H1 (cell line): Measurements from ENCODE around the gene CHMP6. TPM values are rescaled to one million over a fixed set of nuclear protein-coding genes. Genes with fewer than 3 reads are reported as not detected.

ENCODE experiments used
- CTCF ChIA-PET: fragments of 300-600 bp; sonication (Branson Sonifier 250); formaldehyde crosslinking; loops from one replicate; lab custom pipeline; 2021; ENCODE audit not compliant: partially characterized antibody; lab: Charles Lee
- POLR2A ChIA-PET: fragments of 300-600 bp; sonication (Branson Sonifier 250); formaldehyde crosslinking; loops from one replicate; lab custom pipeline; 2021; ENCODE audit warnings: inconsistent platforms; ENCODE audit not compliant: partially characterized antibody; lab: Charles Lee
- DNase-seq, 2 experiments: peaks; one replicate each; pipeline versions ENCODE4 v3.0.0 to v3.0.0-alpha.2; 2010 to 2022; ENCODE audit warnings: low spot score in 2 of 2, low read depth in 1 of 2, mixed read lengths in 1 of 2
- FAIRE-seq: peaks from 2 replicates; lab custom pipeline; 2011; peaks lifted over from hg19 to GRCh38; lab: Jason Lieb, UNC
- H2AFZ ChIP-seq: 2 replicates; pipeline ENCODE4 v1.8.1; 2012; ENCODE audit warnings: low read length, inconsistent platforms
- H2AK5ac ChIP-seq: 2 replicates; pipeline ENCODE4 v1.6.1; 2013; ENCODE audit warnings: low read depth, low read length
- H2BK120ac ChIP-seq: replicated peaks from 2 replicates; pipeline ENCODE3; 2013; ENCODE audit warnings: low read depth, low read length, inconsistent platforms
- H2BK12ac ChIP-seq: 2 replicates; pipeline ENCODE4 v1.6.1; 2013; ENCODE audit warnings: low read depth, low read length
- H2BK15ac ChIP-seq: 2 replicates; pipeline ENCODE4 v1.6.1; 2013; ENCODE audit warnings: low read length
- H2BK20ac ChIP-seq: 2 replicates; pipeline ENCODE4 v1.6.1; 2013; ENCODE audit warnings: low read length
- H2BK5ac ChIP-seq: 2 replicates; pipeline ENCODE4 v1.6.1; 2013; ENCODE audit warnings: low read depth, low read length
- H3K14ac ChIP-seq: 2 replicates; pipeline ENCODE4 v1.6.1; 2013; ENCODE audit warnings: inconsistent platforms; ENCODE audit not compliant: insufficient read length
- H3K18ac ChIP-seq: 2 replicates; pipeline ENCODE4 v1.6.1; 2013; ENCODE audit warnings: low read length; ENCODE audit errors: extremely low read depth
- H3K23ac ChIP-seq: 2 replicates; pipeline ENCODE4 v1.6.1; 2013; ENCODE audit warnings: inconsistent platforms; ENCODE audit not compliant: insufficient read length
- H3K23me2 ChIP-seq: 2 replicates; pipeline ENCODE4 v1.6.1; 2013; ENCODE audit warnings: low read depth, low read length
- H3K27ac ChIP-seq: 2 replicates; pipeline ENCODE4 v1.6.1; 2011; ENCODE audit warnings: low read depth, low read length, inconsistent platforms
- H3K27me3 ChIP-seq, 4 experiments: replicated peaks in 1 of 4; 1 replicate in 1 of 4; 2 replicates in 3 of 4; pipeline versions ENCODE4 v1.6.1 to v1.8.1; 2011 to 2013; ENCODE audit warnings: low read length in 3 of 4, mild to moderate bottlenecking in 3 of 4, inconsistent platforms in 2 of 4, mixed read lengths in 2 of 4, moderate library complexity in 1 of 4; ENCODE audit not compliant: control insufficient read depth in 3 of 4, insufficient read depth in 3 of 4; ENCODE audit errors: extremely low read depth in 1 of 4
- H3K36me3 ChIP-seq, 4 experiments: 2 replicates each; pipeline versions ENCODE4 v1.6.1 to v1.8.1; 2011 to 2013; ENCODE audit warnings: mild to moderate bottlenecking in 4 of 4, low read length in 3 of 4, moderate library complexity in 2 of 4, control low read depth in 1 of 4, inconsistent platforms in 1 of 4; ENCODE audit not compliant: insufficient read depth in 4 of 4, control insufficient read depth in 2 of 4
- H3K4ac ChIP-seq: replicated peaks from 2 replicates; pipeline ENCODE3; 2013; ENCODE audit warnings: low read length, low read depth, mixed read lengths, inconsistent platforms; ENCODE audit not compliant: insufficient read length
- H3K4me1 ChIP-seq, 4 experiments: replicated peaks in 1 of 4; 1 replicate in 1 of 4; 2 replicates in 3 of 4; pipeline versions ENCODE4 v1.6.1 to v1.8.1; 2011 to 2013; ENCODE audit warnings: low read length in 3 of 4, inconsistent platforms in 2 of 4, mixed read lengths in 1 of 4; ENCODE audit not compliant: insufficient read depth in 4 of 4, control insufficient read depth in 3 of 4
- H3K4me2 ChIP-seq, 2 experiments: 2 replicates each; pipeline versions ENCODE4 v1.6.1 to v1.8.1; 2011 to 2013; ENCODE audit warnings: low read depth in 2 of 2, low read length in 2 of 2, control low read depth in 1 of 2, inconsistent platforms in 1 of 2, mild to moderate bottlenecking in 1 of 2; ENCODE audit not compliant: insufficient read depth in 1 of 2
- H3K4me3 ChIP-seq, 4 experiments: fragments of 200-600, 300-600 bp in 1 of 4; sonication (generic), shearing (Covaris generic), sonication (Bioruptor Twin) in 1 of 4; 2 replicates each; pipeline versions ENCODE4 v1.5.1 to v1.8.1; 2011 to 2016; ENCODE audit warnings: low read length in 4 of 4, low read depth in 3 of 4, control low read depth in 2 of 4, inconsistent platforms in 2 of 4, mild to moderate bottlenecking in 2 of 4, mixed read lengths in 1 of 4, moderate library complexity in 1 of 4; ENCODE audit not compliant: insufficient read depth in 2 of 4; ENCODE audit errors: extremely low read depth in 1 of 4
- H3K56ac ChIP-seq: replicated peaks from 2 replicates; pipeline ENCODE3; 2013; ENCODE audit warnings: low read depth, mild to moderate bottlenecking, mixed read lengths, low read length, inconsistent platforms; ENCODE audit not compliant: insufficient read length
- H3K79me1 ChIP-seq: 2 replicates; pipeline ENCODE4 v1.6.1; 2013; ENCODE audit warnings: low read depth, low read length, control low read depth
- H3K79me2 ChIP-seq, 2 experiments: 2 replicates each; pipeline versions ENCODE4 v1.6.1 to v1.8.1; 2012 to 2013; ENCODE audit warnings: low read length in 2 of 2, mild to moderate bottlenecking in 2 of 2, inconsistent platforms in 1 of 2; ENCODE audit not compliant: insufficient read depth in 2 of 2, control insufficient read depth in 1 of 2
- H3K9ac ChIP-seq, 4 experiments: replicated peaks in 1 of 4; 1 replicate in 1 of 4; 2 replicates in 3 of 4; pipeline versions ENCODE4 v1.6.1 to v1.8.1; 2011 to 2013; ENCODE audit warnings: low read depth in 3 of 4, low read length in 3 of 4, control low read depth in 2 of 4, mild to moderate bottlenecking in 2 of 4, moderate library complexity in 2 of 4, inconsistent platforms in 1 of 4; ENCODE audit errors: extremely low read depth in 1 of 4
- H3K9me3 ChIP-seq, 2 experiments: 2 replicates each; pipeline versions ENCODE4 v1.6.1 to v1.8.1; 2012 to 2013; ENCODE audit warnings: mild to moderate bottlenecking in 2 of 2, moderate library complexity in 2 of 2, control low read depth in 1 of 2, inconsistent platforms in 1 of 2, low read depth in 1 of 2, low read length in 1 of 2, mixed read lengths in 1 of 2; ENCODE audit not compliant: insufficient read depth in 2 of 2
- H4K20me1 ChIP-seq, 2 experiments: replicated peaks in 1 of 2; 2 replicates each; pipeline versions ENCODE3 to v1.8.1; 2011 to 2013; ENCODE audit warnings: inconsistent platforms in 2 of 2, low read length in 2 of 2, mild to moderate bottlenecking in 1 of 2; ENCODE audit not compliant: insufficient read depth in 2 of 2, control insufficient read depth in 1 of 2
- H4K5ac ChIP-seq: 2 replicates; pipeline ENCODE4 v1.6.1; 2013; ENCODE audit warnings: low read length, low read depth, mixed read lengths, inconsistent platforms; ENCODE audit not compliant: insufficient read length
- H4K8ac ChIP-seq: 2 replicates; pipeline ENCODE4 v1.8.0; 2013; ENCODE audit warnings: mild to moderate bottlenecking, moderate library complexity, low read length, inconsistent platforms; ENCODE audit not compliant: insufficient read depth; ENCODE audit errors: extremely low read depth
- H4K91ac ChIP-seq: replicated peaks from 2 replicates; pipeline ENCODE3; 2013; ENCODE audit warnings: low read length, mixed read lengths, inconsistent platforms; ENCODE audit not compliant: insufficient read length
- BACH1 ChIP-seq: IDR thresholded peaks from 2 replicates; pipeline ENCODE4 v1.6.1; 2012; ENCODE audit warnings: low read length, improper control_type of control experiment
- BRCA1 ChIP-seq: IDR thresholded peaks from 2 replicates; pipeline ENCODE4 v1.6.1; 2012; ENCODE audit warnings: low read depth, low read length, improper control_type of control experiment
- CTBP2 ChIP-seq: IDR thresholded peaks from 2 replicates; pipeline ENCODE4 v1.7.0; 2011; ENCODE audit warnings: borderline replicate concordance, mild to moderate bottlenecking, moderate library complexity, mixed read lengths, low read length; ENCODE audit not compliant: insufficient read depth, insufficient read length
- JUN ChIP-seq: IDR thresholded peaks from 2 replicates; pipeline ENCODE4 v1.6.1; 2011; ENCODE audit warnings: low read depth, mild to moderate bottlenecking, improper control_type of control experiment, low read length
- JUND ChIP-seq: IDR thresholded peaks from 2 replicates; pipeline ENCODE4 v1.6.1; 2011; ENCODE audit warnings: mild to moderate bottlenecking, improper control_type of control experiment, low read length
- KDM4A ChIP-seq: IDR thresholded peaks from one replicate; pipeline ENCODE4 v1.7.1; 2012; ENCODE audit warnings: low read depth, mild to moderate bottlenecking, moderate library complexity, low read length, inconsistent platforms; ENCODE audit not compliant: severe bottlenecking
- POLR2A ChIP-seq, 2 experiments: IDR thresholded peaks; 1 replicate in 1 of 2; 2 replicates in 1 of 2; pipeline ENCODE4 v1.6.1; 2011; ENCODE audit warnings: low read depth in 2 of 2, low read length in 2 of 2, mild to moderate bottlenecking in 2 of 2; ENCODE audit errors: control extremely low read depth in 1 of 2
- RXRA ChIP-seq: IDR thresholded peaks from 2 replicates; pipeline ENCODE4 v1.6.1; 2011; ENCODE audit warnings: low read depth, mild to moderate bottlenecking, low read length, moderate library complexity; ENCODE audit not compliant: insufficient read depth
- YY1 ChIP-seq: IDR thresholded peaks from 2 replicates; pipeline ENCODE4 v1.6.1; 2011; ENCODE audit warnings: low read depth, mild to moderate bottlenecking, low read length
- WGBS, 2 experiments: shearing (Covaris generic) in 1 of 2; methylation state at CpG; one replicate each; pipeline versions ENCODE4 v1.1.6 to v1.1.7; 2013 to 2015; ENCODE audit warnings: low lambda C conversion rate in 2 of 2, mixed read lengths in 2 of 2, inconsistent platforms in 1 of 2, low coverage in 1 of 2, missing lambda C conversion rate in 1 of 2; ENCODE audit not compliant: insufficient replicate concordance in 2 of 2, insufficient coverage in 1 of 2, insufficient read length in 1 of 2; ENCODE audit errors: extremely low coverage in 1 of 2, missing lambda C conversion rate in 1 of 2; 5-methylcytosine and 5-hydroxymethylcytosine counted together
- polyA plus RNA-seq, 7 experiments: library from polyadenylated mRNA; depleted of rRNA in 3 of 7; stranded (reverse) in 5 of 7; unstranded in 2 of 7; fragments of >200 nt in 5 of 7; fragments of 200-250 nt in 2 of 7; gene quantifications; 1 replicate in 5 of 7; 2 replicates in 1 of 7; 4 replicates in 1 of 7; pipeline versions ENCODE4 v1.2.1 to v1.2.3, GENCODE V29; 2011 to 2013; ENCODE audit warnings: missing spikeins in 2 of 7, mixed read lengths in 2 of 7
- total RNA-seq: library from RNA; stranded (reverse); fragmentation: NEBNext Ultra II Directional; extraction: Animal tissue kit (Norgen Biotek cat#: 25700); gene quantifications from 2 replicates; pipeline ENCODE4 v1.2.1, GENCODE V29; 2021

Gene CHMP6
- total and polyA plus RNA-seq, 2 of the 8 experiments (the other 6 are each of a cell fraction or from before 2014, with no cell fraction given): 15.7 to 24.3 TPM

- Histone ChIP-seq H2BK120ac (no peak overlapping the region), H3K4me3 (no peak overlapping the region), H3K79me1 (peaks cover 4% of the 10 kb centered on the region; the same call in 1 of the 2 replicates), H3K9ac (no peak overlapping the region), H2AK5ac (no peak overlapping the region), H4K5ac (no peak overlapping the region), H3K27ac (no peak overlapping the region), H3K27me3 (peaks cover 0 to 7% (median 3%) of the 10 kb centered on the region in 4 experiments; a peak in 3 of 7 replicates), H4K20me1 (peaks cover 0 to 17% of the 10 kb centered on the region in 2 experiments), H3K4me1 (peaks cover 0 to 2% (median under 1%) of the 10 kb centered on the region in 4 experiments; a peak in 5 of 7 replicates), H3K14ac (no peak overlapping the region), H3K56ac (no peak overlapping the region), H3K23me2 (peaks cover 5% of the 10 kb centered on the region; the same call in 1 of the 2 replicates), H4K91ac (no peak overlapping the region), H2BK12ac (no peak overlapping the region), H4K8ac (no peak overlapping the region), H2BK20ac (no peak overlapping the region), H2AFZ (no peak overlapping the region), H3K4ac (no peak overlapping the region), H3K4me2 (no peak overlapping the region), H3K18ac (no peak overlapping the region), H3K23ac (no peak overlapping the region), H3K36me3 (peaks cover 0 to 8% (median 1%) of the 10 kb centered on the region in 4 experiments; a peak in 3 of 8 replicates), H2BK5ac (no peak overlapping the region), H3K79me2 (no peaks in the 10 kb centered on the region; a peak in 1 of 4 replicates), H2BK15ac (no peak overlapping the region), H3K9me3 (no peaks in the 10 kb centered on the region)
- FAIRE-seq: no peak
- POLR2A ChIA-PET: interaction anchor here (1.4 kb wide), 1 partner anchor 66 kb away, joined by 3 read pairs; no protein-coding TSS in a partner anchor
- whole genome bisulfite sequencing, 2 experiments: 89% methylated on average over 7 of the region's 13 CpGs; no CpG with 5 or more reads in 1 of the 2 experiments
- no peak for DNase-seq
- no peak for TF ChIP-seq BRCA1
- TF ChIP-seq JUN: no peak
- no peak for TF ChIP-seq POLR2A (IDR thresholded peaks at IDR 0.05; ENCODE audit: control extremely low read depth in 1 of 2, low read depth in 2 of 2, low read length in 2 of 2)
- TF ChIP-seq RXRA: no peak
- no peak for TF ChIP-seq KDM4A
- TF ChIP-seq JUND: no peak
- no peak for TF ChIP-seq YY1
- TF ChIP-seq CTBP2: no peak
- TF ChIP-seq BACH1: no peak
- CTCF ChIA-PET: interaction anchor here (1.6 to 2.4 kb wide), 2 partner anchors 29 to 46 kb away, joined by 3 to 7 read pairs; no protein-coding TSS in a partner anchor
These were observed 3.5 kb downstream of the CHMP6 start for GRCh38 chr17:80995131-80995530.
